SH-SY5Y (cell line): ENCODE results near the gene GABARAP.

Source experiments
- GATA2 ChIP-seq: IDR thresholded peaks from 2 replicates; pipeline ENCODE4 v1.6.1; 2011; ENCODE audit warnings: mild to moderate bottlenecking, low read depth, low read length
- GATA3 ChIP-seq: IDR thresholded peaks from 2 replicates; pipeline ENCODE4 v1.6.1; 2011; ENCODE audit warnings: low read depth, mild to moderate bottlenecking, low read length, moderate library complexity

DNA sequence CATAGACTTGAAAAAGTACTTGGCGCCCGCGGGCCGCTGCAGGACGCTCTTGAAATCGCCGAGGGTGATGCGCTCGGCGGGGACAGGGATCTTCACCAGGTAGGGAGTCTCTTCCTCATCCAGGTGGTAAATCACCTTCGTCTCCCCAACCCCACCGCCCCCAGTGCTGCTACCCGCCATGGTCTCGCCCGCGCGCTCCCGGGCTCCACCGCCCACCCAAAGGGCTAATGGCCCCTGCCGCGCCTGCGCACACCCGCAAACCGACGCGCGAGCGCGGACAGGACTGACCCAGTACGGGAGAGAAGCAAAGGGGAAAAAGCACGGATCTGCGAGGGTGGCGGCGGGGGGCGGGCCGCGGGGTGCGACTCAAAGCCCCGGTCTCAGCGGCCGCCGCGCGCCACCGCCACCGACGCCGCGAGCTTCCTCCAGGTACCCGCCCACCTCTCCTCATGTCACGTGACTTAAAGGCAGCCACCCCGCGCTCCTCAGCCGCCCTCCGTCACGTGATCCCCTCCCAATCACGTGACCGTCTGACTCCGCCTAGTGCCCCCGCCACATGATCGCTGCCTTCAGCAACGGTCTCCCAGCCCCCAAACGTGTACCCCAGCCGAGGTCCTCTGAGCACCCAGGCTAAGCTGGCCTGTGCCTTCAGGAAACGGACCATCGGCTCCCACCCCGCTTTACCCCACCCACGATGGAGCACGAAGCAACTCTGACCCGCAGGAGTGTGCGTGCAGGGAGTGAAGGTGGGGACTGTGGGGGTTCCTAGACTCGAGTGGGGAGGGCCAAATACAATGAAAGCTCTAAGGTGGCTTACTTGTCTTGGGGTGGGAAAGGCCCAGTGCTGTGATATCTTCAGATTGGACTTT, 7.9 kb downstream of the GABARAP start, which contains the start of gene DVL2:
- TF ChIP-seq GATA2 (no peak), GATA3 (no peak)
